Measurements from ENCODE around the gene ANKRD6.

GRCh38 chr6:89479897-89480296, 46.9 kb downstream of the ANKRD6 start:
- TF ChIP-seq CTCF (IDR thresholded peaks at IDR 0.05) (no peak), EZH2 (IDR thresholded peaks at IDR 0.05; ENCODE audit: borderline replicate concordance, insufficient read depth, low read depth, low read length, poor library complexity, severe bottlenecking) (no peak)

Data from B cell (primary cell).